DND-41 (cell line): ENCODE measurements around the gene SPTY2D1.
"Not testable (repeated sequence)": the region's sequence is repeated elsewhere in the genome, so short reads cannot be mapped to it uniquely, and the experiment has no call there.

Source experiments
- ATAC-seq: fragments of 200-7000 bp; cut with Tn5 transposase; 3 replicates; pipeline ENCODE4 v1.9.1; 2021; ENCODE audit warnings: low read depth; ENCODE audit not compliant: insufficient read depth
- DNase-seq: peaks from one replicate; pipeline ENCODE4 v3.0.0-alpha.2; 2020
- H2AFZ ChIP-seq: 2 replicates; pipeline ENCODE4 v1.6.0; 2012; ENCODE audit warnings: low read depth, low read length
- H3K27ac ChIP-seq: 2 replicates; pipeline ENCODE4 v1.5.1; 2012; ENCODE audit warnings: low read length, inconsistent platforms
- H3K27me3 ChIP-seq: fragments of 200-600 bp; sonication (generic); 2 replicates; pipeline ENCODE4 v1.6.0; 2012; ENCODE audit warnings: low read length, mild to moderate bottlenecking, inconsistent platforms; ENCODE audit not compliant: insufficient read depth, poor library complexity
- H3K36me3 ChIP-seq: 2 replicates; pipeline ENCODE4 v1.5.1; 2012; ENCODE audit warnings: low read length, inconsistent platforms; ENCODE audit not compliant: insufficient read depth
- H3K4me1 ChIP-seq: 2 replicates; pipeline ENCODE4 v1.5.1; 2012; ENCODE audit warnings: mild to moderate bottlenecking, low read length; ENCODE audit not compliant: insufficient read depth
- H3K4me2 ChIP-seq: 2 replicates; pipeline ENCODE4 v1.6.0; 2012; ENCODE audit warnings: mild to moderate bottlenecking, moderate library complexity, low read length, inconsistent platforms; ENCODE audit not compliant: insufficient read depth
- H3K4me3 ChIP-seq, 2 experiments: fragments of 200-600 bp in 1 of 2; shearing (Covaris generic) in 1 of 2; 2 replicates each; pipeline ENCODE4 v1.5.1; 2012 to 2016; ENCODE audit warnings: inconsistent platforms in 2 of 2, low read length in 2 of 2, mild to moderate bottlenecking in 2 of 2, low read depth in 1 of 2, moderate library complexity in 1 of 2
- H3K79me2 ChIP-seq: 2 replicates; pipeline ENCODE4 v1.6.0; 2012; ENCODE audit warnings: low read length, inconsistent platforms; ENCODE audit not compliant: insufficient read depth
- H3K9ac ChIP-seq: 2 replicates; pipeline ENCODE4 v1.6.0; 2012; ENCODE audit warnings: low read depth, mild to moderate bottlenecking, inconsistent platforms, low read length, moderate library complexity
- H3K9me3 ChIP-seq: 2 replicates; pipeline ENCODE4 v1.5.1; 2012; ENCODE audit warnings: low read length, moderate library complexity, mild to moderate bottlenecking, inconsistent platforms; ENCODE audit not compliant: insufficient read depth, severe bottlenecking
- H4K20me1 ChIP-seq: 2 replicates; pipeline ENCODE4 v1.6.0; 2012; ENCODE audit warnings: low read length; ENCODE audit not compliant: insufficient read depth
- EZH2 ChIP-seq: IDR thresholded peaks from 3 replicates; pipeline ENCODE4 v1.6.1; 2012; ENCODE audit warnings: borderline replicate concordance, low read depth, mild to moderate bottlenecking, moderate library complexity, low read length, inconsistent platforms; ENCODE audit not compliant: severe bottlenecking
- TF ChIP-seq, protein P1 (sequence below): IDR thresholded peaks from 2 replicates; pipeline ENCODE4 v1.5.1; 2012; ENCODE audit warnings: borderline replicate concordance, low read length, moderate library complexity, mild to moderate bottlenecking; ENCODE audit not compliant: poor library complexity, severe bottlenecking; ENCODE audit errors: extremely low read depth

Gene SPTY2D1

DNA sequence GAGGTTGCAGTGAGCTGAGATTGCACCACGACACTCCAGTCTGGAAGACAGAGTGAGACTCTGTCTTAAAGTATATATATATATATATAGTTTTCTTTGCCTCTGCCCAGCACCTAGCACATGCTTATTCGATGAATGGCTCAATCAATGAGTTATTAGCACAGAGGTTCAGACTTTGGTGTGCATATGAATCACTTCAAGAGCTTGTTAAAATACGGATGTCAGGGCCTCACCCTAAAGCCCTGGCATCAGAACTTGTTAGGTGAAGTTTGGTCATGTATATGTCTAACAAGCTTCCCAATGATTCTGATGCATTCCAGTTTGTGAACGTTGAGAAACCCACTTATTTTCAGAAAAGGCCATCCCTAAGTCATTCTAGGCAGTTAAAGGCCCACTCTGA, 42.7 kb upstream of the SPTY2D1 start:
- Histone ChIP-seq H3K4me2 (no peak overlapping the region), H3K27ac (no peak overlapping the region), H3K4me1 (peaks cover 2% of the 10 kb centered on the region; the same call in 1 of the 2 replicates), H2AFZ (no peak overlapping the region), H4K20me1 (no peaks in the 10 kb centered on the region), H3K4me3 (no peak overlapping the region), H3K9me3 (no peaks in the 10 kb centered on the region), H3K9ac (no peak overlapping the region), H3K79me2 (no peaks in the 10 kb centered on the region), H3K36me3 (no peaks in the 10 kb centered on the region), H3K27me3 (no peaks in the 10 kb centered on the region)
- no peak for DNase-seq
- no peak for ATAC-seq
- no peak for TF ChIP-seq EZH2
- TF ChIP-seq, protein P1, sequence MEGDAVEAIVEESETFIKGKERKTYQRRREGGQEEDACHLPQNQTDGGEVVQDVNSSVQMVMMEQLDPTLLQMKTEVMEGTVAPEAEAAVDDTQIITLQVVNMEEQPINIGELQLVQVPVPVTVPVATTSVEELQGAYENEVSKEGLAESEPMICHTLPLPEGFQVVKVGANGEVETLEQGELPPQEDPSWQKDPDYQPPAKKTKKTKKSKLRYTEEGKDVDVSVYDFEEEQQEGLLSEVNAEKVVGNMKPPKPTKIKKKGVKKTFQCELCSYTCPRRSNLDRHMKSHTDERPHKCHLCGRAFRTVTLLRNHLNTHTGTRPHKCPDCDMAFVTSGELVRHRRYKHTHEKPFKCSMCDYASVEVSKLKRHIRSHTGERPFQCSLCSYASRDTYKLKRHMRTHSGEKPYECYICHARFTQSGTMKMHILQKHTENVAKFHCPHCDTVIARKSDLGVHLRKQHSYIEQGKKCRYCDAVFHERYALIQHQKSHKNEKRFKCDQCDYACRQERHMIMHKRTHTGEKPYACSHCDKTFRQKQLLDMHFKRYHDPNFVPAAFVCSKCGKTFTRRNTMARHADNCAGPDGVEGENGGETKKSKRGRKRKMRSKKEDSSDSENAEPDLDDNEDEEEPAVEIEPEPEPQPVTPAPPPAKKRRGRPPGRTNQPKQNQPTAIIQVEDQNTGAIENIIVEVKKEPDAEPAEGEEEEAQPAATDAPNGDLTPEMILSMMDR = no peak

DNA sequence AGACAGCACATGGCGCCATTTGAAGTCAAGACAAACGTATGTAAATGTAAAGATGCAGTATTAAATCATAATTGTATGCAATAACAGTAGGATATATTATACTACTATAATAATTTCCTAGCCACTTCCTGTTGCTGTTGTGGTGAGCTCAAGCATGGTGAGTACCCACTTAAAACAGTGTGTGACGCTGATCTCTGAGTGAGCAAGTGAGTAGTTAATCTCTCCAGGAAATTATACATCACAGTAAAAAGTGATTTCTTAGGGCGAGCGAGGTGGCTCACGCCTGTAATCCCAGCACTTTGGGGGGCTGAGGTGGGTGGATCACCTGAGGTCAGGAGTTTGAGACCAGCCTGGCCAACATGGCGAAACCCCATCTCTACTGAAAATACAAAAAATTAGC, 38.1 kb upstream of the SPTY2D1 start:
- H3K4me3 ChIP-seq, H3K4me1 ChIP-seq, H3K9me3 ChIP-seq, H3K27me3 ChIP-seq, H3K9ac ChIP-seq, H4K20me1 ChIP-seq, H2AFZ ChIP-seq, H3K4me2 ChIP-seq, H3K79me2 ChIP-seq, H3K36me3 ChIP-seq, H3K27ac ChIP-seq: not testable (repeated sequence)
- ATAC-seq (peak; percentile 99), DNase-seq (peak; percentile 46)

DNA sequence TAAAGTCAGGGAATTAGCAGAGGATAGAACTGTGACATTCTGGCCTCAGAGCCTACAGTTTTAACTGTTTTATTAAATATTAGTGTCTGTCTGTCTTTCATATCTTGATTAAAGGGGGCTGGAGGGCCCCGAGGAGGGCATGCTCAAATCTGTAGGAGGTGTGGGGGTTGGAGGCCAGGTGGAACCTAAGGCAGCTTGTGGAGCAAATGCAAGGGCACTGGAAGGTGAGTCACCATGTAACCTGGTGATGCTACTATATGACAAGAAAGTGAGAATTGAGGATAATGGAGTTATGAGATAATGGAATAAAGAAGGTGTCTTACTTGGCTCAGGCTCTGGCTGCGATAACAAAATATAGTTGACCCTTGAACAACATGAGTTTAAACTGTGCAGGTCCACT, 37.1 kb upstream of the SPTY2D1 start:
- ATAC-seq (no peak), DNase-seq (no peak)
- Histone ChIP-seq H3K4me2 (no peak overlapping the region), H3K27me3 (no peaks in the 10 kb centered on the region), H3K79me2 (no peaks in the 10 kb centered on the region), H3K36me3 (no peaks in the 10 kb centered on the region), H2AFZ (no peak overlapping the region), H3K4me3 (no peak overlapping the region), H3K9me3 (no peaks in the 10 kb centered on the region), H3K9ac (no peak overlapping the region), H3K27ac (no peak overlapping the region), H3K4me1 (peaks cover 2% of the 10 kb centered on the region; the same call in 1 of the 2 replicates), H4K20me1 (no peaks in the 10 kb centered on the region)
- TF ChIP-seq, protein P1 = no peak
- no peak for TF ChIP-seq EZH2

DNA sequence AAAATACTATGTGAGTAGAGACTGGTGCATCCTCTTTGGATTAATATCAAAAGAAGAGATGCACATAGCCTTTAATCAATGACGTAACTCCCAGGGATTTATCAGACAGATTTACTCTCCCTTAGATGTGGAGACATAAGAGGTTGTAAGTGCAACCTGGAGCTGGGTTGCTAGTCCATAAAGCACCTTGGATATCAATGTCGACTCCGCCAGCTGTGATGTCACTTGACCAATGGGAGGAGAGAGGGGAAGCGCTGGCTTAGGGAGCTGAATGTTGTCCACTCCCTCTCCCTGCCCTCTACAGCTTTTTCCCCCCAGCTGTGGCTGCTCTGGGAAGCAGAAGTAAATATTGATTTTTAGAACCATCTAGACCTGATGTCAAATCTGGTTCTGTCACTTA, 35.6 kb upstream of the SPTY2D1 start:
- Histone ChIP-seq H3K79me2 (no peaks in the 10 kb centered on the region), H3K27me3 (no peaks in the 10 kb centered on the region), H3K4me1 (peaks cover 2% of the 10 kb centered on the region; the same call in 1 of the 2 replicates), H3K36me3 (no peaks in the 10 kb centered on the region), H3K4me2 (no peak overlapping the region), H3K4me3 (no peak overlapping the region), H2AFZ (no peak overlapping the region), H4K20me1 (no peaks in the 10 kb centered on the region), H3K27ac (no peak overlapping the region), H3K9me3 (no peaks in the 10 kb centered on the region), H3K9ac (no peak overlapping the region)
- TF ChIP-seq, protein P1 = no peak
- no peak for TF ChIP-seq EZH2
- no peak for DNase-seq
- no peak for ATAC-seq
